ENCODE data around the gene FBF1. TPM values are rescaled to one million over a fixed set of nuclear protein-coding genes. Genes with fewer than 3 reads are reported as not detected.
"Not testable (repeated sequence)": the region's sequence is repeated elsewhere in the genome, so short reads cannot be mapped to it uniquely, and the experiment has no call there.

Gene FBF1
- total RNA-seq, 1 donor from 2014 or later = 3.5 TPM

- DNase-seq (ENCODE audit: missing footprints) (no peak), ATAC-seq (no peak)
- intact Hi-C loops (cut with DNase I) = no loop called here
Observed at GRCh38 chr17:75889454-75889853, 51.4 kb downstream of the FBF1 start.

GRCh38 chr17:75888484-75888883 lies 52.4 kb downstream of the FBF1 start:
- DNase-seq (ENCODE audit: missing footprints) (no peak), ATAC-seq (no peak)

GRCh38 chr17:75885860-75886259 lies 55.0 kb downstream of the FBF1 start:
- DNase-seq (ENCODE audit: missing footprints); intact Hi-C loops (cut with DNase I); ATAC-seq: not testable (repeated sequence)

More at GRCh38 chr17:75888484-75888883, 52.4 kb downstream of the FBF1 start:
- intact Hi-C loops (cut with DNase I) = no loop called here

- no peak for ATAC-seq
- intact Hi-C loops (cut with DNase I) = no loop called here
- DNase-seq (ENCODE audit: missing footprints) = no peak
Observed at GRCh38 chr17:75885431-75885830, 55.4 kb downstream of the FBF1 start.

GRCh38 chr17:75881678-75882454 lies 59.0 kb downstream of the FBF1 start:
- no peak for DNase-seq (ENCODE audit: missing footprints)
- ATAC-seq = no peak
- intact Hi-C loops (cut with DNase I) = loop anchor here (1.0 kb wide), 1 partner anchor 12 kb away; no protein-coding TSS in a partner anchor

- no peak for ATAC-seq
- intact Hi-C loops (cut with DNase I) = no loop called here
- DNase-seq (ENCODE audit: missing footprints) = no peak
Observed at GRCh38 chr17:75880266-75880665, 60.6 kb downstream of the FBF1 start.

GRCh38 chr17:75878174-75878998 lies 62.5 kb downstream of the FBF1 start, which contains the start of gene TRIM47:
TRIM47 (minus strand) TSS chr17:75878581; CDS start chr17:75878548, 33 bp downstream.
- DNase-seq (ENCODE audit: missing footprints) (peak; percentile 84), ATAC-seq (peak; percentile 68)
- intact Hi-C loops (cut with DNase I) = loop anchor here (5.0 kb wide), 1 partner anchor 101 kb away; a partner anchor contains a TSS

GRCh38 chr17:75877752-75878173 lies 63.1 kb downstream of the FBF1 start:
- peak; percentile 88 for DNase-seq (ENCODE audit: missing footprints)
- intact Hi-C loops (cut with DNase I) = loop anchor here (2.0 to 5.0 kb wide), 2 partner anchors 19 to 100 kb away; partner anchors contain the start of gene TRIM65
- ATAC-seq = peak; percentile 68

GRCh38 chr17:75876938-75877751 lies 63.7 kb downstream of the FBF1 start:
- peak; percentile 66 for ATAC-seq
- intact Hi-C loops (cut with DNase I) = loop anchor here (2.0 to 5.0 kb wide), 2 partner anchors 20 to 100 kb away; partner anchors contain the start of gene TRIM65

GRCh38 chr17:75876190-75876937 lies 64.5 kb downstream of the FBF1 start:
- ATAC-seq = peak; percentile 4
- intact Hi-C loops (cut with DNase I) = loop anchor here (2.0 to 5.0 kb wide), 2 partner anchors 20 to 99 kb away; partner anchors contain the start of gene TRIM65
- peak; percentile 77 for DNase-seq (ENCODE audit: missing footprints)

More at GRCh38 chr17:75876938-75877751, 63.7 kb downstream of the FBF1 start:
- DNase-seq (ENCODE audit: missing footprints) = peak; percentile 94

GRCh38 chr17:75875940-75876189 lies 65.0 kb downstream of the FBF1 start:
- no peak for DNase-seq (ENCODE audit: missing footprints)
- intact Hi-C loops (cut with DNase I) = loop anchor here (2.0 to 5.0 kb wide), 2 partner anchors 21 to 99 kb away; partner anchors contain the start of gene TRIM65
- no peak for ATAC-seq

GRCh38 chr17:75875182-75875939 lies 65.5 kb downstream of the FBF1 start:
- intact Hi-C loops (cut with DNase I) = loop anchor here (5.0 kb wide), 1 partner anchor 98 kb away; a partner anchor contains a TSS
- no peak for DNase-seq (ENCODE audit: missing footprints)

GRCh38 chr17:75874323-75875181 lies 66.3 kb downstream of the FBF1 start:
- no peak for DNase-seq (ENCODE audit: missing footprints)
- ATAC-seq = no peak
- intact Hi-C loops (cut with DNase I) = loop anchor here (5.0 kb wide), 1 partner anchor 97 kb away; a partner anchor contains a TSS

More at GRCh38 chr17:75875182-75875939, 65.5 kb downstream of the FBF1 start:
- no peak for ATAC-seq

- no peak for ATAC-seq
- intact Hi-C loops (cut with DNase I) = no loop called here
- DNase-seq (ENCODE audit: missing footprints) = no peak
Observed at GRCh38 chr17:75873587-75874322, 67.1 kb downstream of the FBF1 start.
